ENCODE measurements around the gene FAM193B. TPM values are rescaled to one million over a fixed set of nuclear protein-coding genes. Genes with fewer than 3 reads are reported as not detected.

FAM193B gene
- total RNA-seq, 2 experiments from 2014 or later: 71.4 to 76.7 TPM

DNA sequence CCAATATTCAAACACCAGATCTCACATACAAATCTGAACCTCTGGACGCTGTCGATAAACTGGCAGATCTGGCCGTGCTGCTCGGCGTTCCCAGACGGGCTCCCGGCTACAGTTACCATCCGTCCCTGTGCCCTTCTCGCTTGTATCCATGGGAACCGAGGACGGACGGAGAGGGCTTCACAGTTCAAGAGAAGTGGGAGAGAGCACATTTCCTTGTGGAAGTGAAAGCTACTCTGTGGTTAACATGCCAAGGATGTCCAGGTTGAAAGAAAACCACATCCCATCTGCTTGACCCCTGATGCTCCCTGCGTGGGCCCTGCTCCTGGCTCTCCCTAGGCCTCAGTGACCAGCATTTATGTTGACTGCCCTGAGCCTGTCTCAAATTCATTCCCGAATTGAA is 74.6 kb downstream of the FAM193B start:
- Mint-ChIP-seq H3K9me3 (no peaks in the 10 kb centered on the region), H3K36me3 (ENCODE audit: low read depth) (peaks cover 8% of the 10 kb centered on the region), H3K27ac (peak overlapping the region; percentile 98), H3K4me3 (no peak overlapping the region), H3K27me3 (no peaks in the 10 kb centered on the region), H3K4me1 (ENCODE audit: low read depth) (peaks cover 45% of the 10 kb centered on the region)
- TF ChIP-seq, protein P1, sequence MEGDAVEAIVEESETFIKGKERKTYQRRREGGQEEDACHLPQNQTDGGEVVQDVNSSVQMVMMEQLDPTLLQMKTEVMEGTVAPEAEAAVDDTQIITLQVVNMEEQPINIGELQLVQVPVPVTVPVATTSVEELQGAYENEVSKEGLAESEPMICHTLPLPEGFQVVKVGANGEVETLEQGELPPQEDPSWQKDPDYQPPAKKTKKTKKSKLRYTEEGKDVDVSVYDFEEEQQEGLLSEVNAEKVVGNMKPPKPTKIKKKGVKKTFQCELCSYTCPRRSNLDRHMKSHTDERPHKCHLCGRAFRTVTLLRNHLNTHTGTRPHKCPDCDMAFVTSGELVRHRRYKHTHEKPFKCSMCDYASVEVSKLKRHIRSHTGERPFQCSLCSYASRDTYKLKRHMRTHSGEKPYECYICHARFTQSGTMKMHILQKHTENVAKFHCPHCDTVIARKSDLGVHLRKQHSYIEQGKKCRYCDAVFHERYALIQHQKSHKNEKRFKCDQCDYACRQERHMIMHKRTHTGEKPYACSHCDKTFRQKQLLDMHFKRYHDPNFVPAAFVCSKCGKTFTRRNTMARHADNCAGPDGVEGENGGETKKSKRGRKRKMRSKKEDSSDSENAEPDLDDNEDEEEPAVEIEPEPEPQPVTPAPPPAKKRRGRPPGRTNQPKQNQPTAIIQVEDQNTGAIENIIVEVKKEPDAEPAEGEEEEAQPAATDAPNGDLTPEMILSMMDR (IDR thresholded peaks at IDR 0.05): no peak
- ChIA-PET POLR2A (interaction anchor here (0.7 to 22.8 kb wide), 5 partner anchors 8 to 119 kb away, joined by 3 to 294 read pairs (median 3); partner anchors contain the start of genes PDLIM7 and PRR7), CTCF (interaction anchor here (1.1 to 6.5 kb wide), 8 partner anchors 9 to 90 kb away, joined by 3 to 48 read pairs (median 15); no protein-coding TSS in a partner anchor)
- intact Hi-C loops (cut with micrococcal nuclease): no loop called here
- ATAC-seq (no peak), DNase-seq (no peak)

DNA sequence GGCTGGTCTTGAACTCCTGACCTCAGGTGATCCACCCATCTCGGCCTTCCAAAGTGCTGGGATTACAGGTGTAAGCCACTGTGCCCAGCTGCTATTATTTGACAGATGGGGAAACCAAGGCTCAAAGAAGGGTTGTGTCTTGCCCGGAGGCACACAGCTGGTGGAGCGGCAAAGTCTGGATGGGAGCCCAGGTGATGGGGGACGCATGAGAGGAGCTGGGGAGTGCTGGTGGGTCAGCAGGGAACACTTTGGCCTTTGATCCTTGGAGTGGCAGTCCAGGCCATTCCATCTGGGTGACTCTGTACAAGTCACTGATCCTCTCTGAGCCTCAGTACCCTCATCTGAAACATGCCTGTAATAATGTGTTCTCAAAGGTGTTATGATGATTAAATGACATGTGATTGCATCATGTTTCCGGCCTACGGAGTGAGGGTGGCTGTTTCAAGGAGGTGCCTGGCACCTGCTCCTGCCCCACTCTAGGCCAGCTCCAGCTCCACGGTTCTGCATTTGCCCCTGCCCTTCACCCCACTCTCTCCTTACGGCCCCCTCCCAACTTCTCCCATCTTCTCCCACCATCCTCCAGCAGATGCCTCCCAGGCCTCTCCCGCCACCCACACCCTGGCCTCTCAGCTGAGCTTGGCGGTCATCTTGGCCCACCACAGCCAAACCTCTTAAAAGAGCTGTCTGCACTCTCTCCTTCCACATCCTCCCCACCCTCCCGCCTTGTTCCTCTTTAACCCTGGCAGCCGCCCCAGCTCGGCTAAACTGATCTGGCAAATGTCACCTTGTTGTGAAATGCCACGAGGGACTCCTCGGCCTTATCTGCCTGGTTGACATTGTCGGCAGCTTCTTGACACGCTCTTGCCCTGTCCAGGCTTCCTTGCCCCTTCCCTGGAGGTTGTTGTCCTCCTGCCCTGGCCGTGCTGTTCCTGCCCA is 75.4 kb downstream of the FAM193B start:
- Mint-ChIP-seq H3K9me3 (no peaks in the 10 kb centered on the region), H3K4me3 (peak overlapping the region; percentile 32), H3K4me1 (ENCODE audit: low read depth) (peaks cover 52% of the 10 kb centered on the region), H3K36me3 (ENCODE audit: low read depth) (peaks cover 8% of the 10 kb centered on the region), H3K27ac (peak overlapping the region; percentile 98), H3K27me3 (no peaks in the 10 kb centered on the region)
- ChIA-PET CTCF (interaction anchor here (0.7 to 6.5 kb wide), 11 partner anchors 10 to 170 kb away, joined by 3 to 48 read pairs (median 4); partner anchors contain the start of gene PDLIM7), POLR2A (interaction anchor here (0.6 to 22.8 kb wide), 7 partner anchors 16 to 168 kb away, joined by 3 to 294 read pairs (median 3); partner anchors contain the start of genes PDLIM7, PRR7 and SLC34A1)
- intact Hi-C loops (cut with micrococcal nuclease): no loop called here
- TF ChIP-seq, protein P1 (IDR thresholded peaks at IDR 0.05): no peak
- peak; percentile 76 for ATAC-seq
- peak; percentile 80 for DNase-seq

DNA sequence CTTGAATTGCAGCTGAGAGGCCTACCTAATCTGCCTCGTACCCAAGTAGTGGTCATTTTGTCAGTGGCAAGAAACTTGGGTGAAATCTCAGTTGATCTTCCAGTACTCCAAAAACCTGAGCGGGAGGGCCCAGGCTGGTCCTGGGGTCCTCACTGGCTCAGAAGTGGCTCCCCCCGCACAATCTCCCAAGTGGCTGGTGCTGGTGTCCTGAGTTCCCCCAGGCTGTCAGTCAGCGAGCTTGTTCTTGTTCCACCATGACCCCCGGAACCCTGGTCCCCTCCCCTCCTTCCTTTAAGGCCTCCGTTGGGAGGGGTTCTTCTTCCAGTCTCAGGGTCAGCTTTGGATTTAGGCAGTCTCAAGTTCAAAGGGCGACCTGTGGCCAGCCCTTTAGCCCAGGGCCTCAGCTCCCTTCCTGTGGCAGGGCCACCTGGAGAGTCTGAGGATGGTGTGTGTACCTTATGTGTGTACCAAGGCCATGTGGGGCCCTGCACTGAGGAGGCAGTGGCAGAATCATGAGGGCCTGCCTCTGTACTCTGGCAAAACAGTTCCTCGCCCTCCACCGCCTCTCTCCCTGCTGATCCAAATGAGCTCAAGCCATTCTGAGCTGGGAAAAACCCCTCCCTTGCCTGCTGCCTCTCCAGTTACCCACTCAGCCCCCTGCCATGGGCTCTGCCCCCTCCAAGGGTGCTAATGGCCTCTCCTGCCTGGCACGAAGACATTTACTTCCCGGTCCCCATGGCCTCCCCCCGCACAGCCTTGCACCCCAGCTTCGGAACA is 76.5 kb downstream of the FAM193B start:
- Mint-ChIP-seq H3K27me3 (no peaks in the 10 kb centered on the region), H3K4me3 (no peak overlapping the region), H3K4me1 (ENCODE audit: low read depth) (peaks cover 55% of the 10 kb centered on the region), H3K9me3 (no peaks in the 10 kb centered on the region), H3K27ac (peak overlapping the region; percentile 98), H3K36me3 (ENCODE audit: low read depth) (peaks cover 8% of the 10 kb centered on the region)
- TF ChIP-seq, protein P1 (IDR thresholded peaks at IDR 0.05): no peak
- intact Hi-C loops (cut with micrococcal nuclease): no loop called here
- DNase-seq (peak; percentile 22), ATAC-seq (no peak)
- ChIA-PET POLR2A (interaction anchor here (0.6 to 22.8 kb wide), 10 partner anchors 17 to 167 kb away, joined by 3 to 294 read pairs (median 3); partner anchors contain the start of genes PDLIM7, PRR7 and SLC34A1), CTCF (interaction anchor here (0.9 to 6.5 kb wide), 10 partner anchors 11 to 168 kb away, joined by 3 to 48 read pairs (median 6); partner anchors contain the start of gene PDLIM7)

DNA sequence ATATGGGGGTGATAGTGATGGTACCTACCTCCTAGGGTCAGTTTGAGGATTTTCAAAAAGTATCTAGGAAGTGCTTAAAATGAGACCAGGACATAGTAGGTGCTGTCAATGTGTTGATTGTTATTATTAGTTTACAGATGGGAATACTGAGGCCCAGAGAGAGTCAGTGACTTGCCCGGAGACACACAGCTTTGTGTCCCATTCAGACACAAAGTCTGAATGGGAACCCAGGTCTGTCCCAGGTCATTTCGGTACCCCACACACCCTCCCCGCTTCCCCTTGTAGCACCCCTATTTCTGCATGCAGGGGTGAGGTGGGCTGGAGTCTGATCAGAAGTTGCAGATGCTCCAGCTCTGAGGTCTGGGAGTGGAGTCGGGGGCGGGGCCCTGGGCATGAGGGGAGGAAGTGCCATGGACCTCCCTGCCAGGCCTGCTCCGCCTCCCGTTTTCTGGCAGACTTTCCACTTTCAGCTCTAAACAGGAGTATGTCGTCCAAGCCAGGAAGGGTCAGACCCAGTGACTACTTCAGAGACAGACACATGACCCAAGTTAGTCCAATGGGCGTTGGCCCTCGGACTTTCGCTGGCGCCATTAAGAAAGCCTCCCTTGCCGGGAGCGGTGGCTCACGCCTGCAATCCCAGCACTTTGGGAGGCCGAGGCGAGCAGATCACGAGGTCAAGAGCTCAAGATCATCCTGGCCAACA is 77.7 kb downstream of the FAM193B start:
- Mint-ChIP-seq H3K4me3 (peak overlapping the region; percentile 25), H3K36me3 (ENCODE audit: low read depth) (peaks cover 12% of the 10 kb centered on the region), H3K27me3 (no peaks in the 10 kb centered on the region), H3K4me1 (ENCODE audit: low read depth) (peaks cover 56% of the 10 kb centered on the region), H3K9me3 (no peaks in the 10 kb centered on the region), H3K27ac (peak overlapping the region; percentile 82)
- POLR2A ChIA-PET: interaction anchor here (0.6 to 22.8 kb wide), 6 partner anchors 13 to 62 kb away, joined by 3 to 294 read pairs (median 4); partner anchors contain the start of genes PDLIM7 and PRR7
- DNase-seq (peak; percentile 23), ATAC-seq (no peak)
- intact Hi-C loops (cut with micrococcal nuclease): no loop called here
- TF ChIP-seq, protein P1 (IDR thresholded peaks at IDR 0.05): no peak
- CTCF ChIA-PET: interaction anchor here (0.8 to 6.5 kb wide), 10 partner anchors 12 to 167 kb away, joined by 3 to 48 read pairs (median 8); no protein-coding TSS in a partner anchor
